Thyroid gland (tissue), 4 donors: ENCODE results near the gene TIAM2. TPM values are rescaled to one million over a fixed set of nuclear protein-coding genes. Genes with fewer than 3 reads are reported as not detected.

Source experiments
- DNase-seq, 2 donors: peaks; one replicate each; pipeline ENCODE4 v3.0.0-alpha.2; 2019
- H3K27ac ChIP-seq, 3 donors: fragments of 200-600 bp; sonication (generic); 1 replicate in 2 of 3; 2 replicates in 1 of 3; pipeline ENCODE4 v1.5.1; 2016 to 2019; ENCODE audit warnings: mild to moderate bottlenecking in 1 of 3, moderate library complexity in 1 of 3
- H3K27me3 ChIP-seq: fragments of 200-600 bp; sonication (generic); one replicate; pipeline ENCODE4 v1.5.1; 2019
- H3K36me3 ChIP-seq, 2 donors: fragments of 200-600 bp; sonication (generic); one replicate each; pipeline ENCODE4 v1.5.1; 2016 to 2019
- H3K4me1 ChIP-seq, 2 donors: fragments of 200-600 bp; sonication (generic); one replicate each; pipeline ENCODE4 v1.5.1; 2017 to 2019
- H3K4me3 ChIP-seq, 3 donors: fragments of 200-600 bp; sonication (generic); replicated peaks in 1 of 3; 1 replicate in 2 of 3; 2 replicates in 1 of 3; pipeline ENCODE4 v1.5.1; 2016; ENCODE audit warnings: mild to moderate bottlenecking in 1 of 3
- H3K9me3 ChIP-seq: fragments of 200-600 bp; sonication (generic); one replicate; pipeline ENCODE4 v1.5.1; 2017
- POLR2A ChIP-seq, 2 donors: fragments of 450-650 bp; IDR thresholded peaks; one replicate each; pipeline ENCODE4 v1.6.1; 2017; ENCODE audit warnings: antibody characterized with exemption in 2 of 2, mild to moderate bottlenecking in 2 of 2, moderate library complexity in 1 of 2
- WGBS, 2 donors: methylation state at CpG; one replicate each; pipeline ENCODE4 v1.1.5; 2017; 5-methylcytosine and 5-hydroxymethylcytosine counted together
- intact Hi-C: fragments of 100-400 bp; cut with DNase I; formaldehyde crosslinking; loops from one replicate; pipeline ENCODE4 v1.15.1; 2023
- total RNA-seq, 4 donors: library from RNA; depleted of rRNA; stranded (reverse); fragments of >200 nt; gene quantifications; one replicate each; pipeline ENCODE4 v1.2.3, GENCODE V29; 2016
- TF ChIP-seq, protein P1 (sequence below), 6 experiments: fragments of 200-600 bp in 3 of 6; fragments of 450-650 bp in 3 of 6; sonication (generic) in 3 of 6; IDR thresholded peaks; one replicate each; pipeline ENCODE4 v1.5.1; 2016 to 2019; ENCODE audit warnings: antibody characterized with exemption in 6 of 6, mild to moderate bottlenecking in 2 of 6, inconsistent platforms in 1 of 6, moderate library complexity in 1 of 6

TIAM2 gene
- total RNA-seq, 4 donors from 2014 or later = 11.1 to 26.1 (median 18.5) TPM

DNA sequence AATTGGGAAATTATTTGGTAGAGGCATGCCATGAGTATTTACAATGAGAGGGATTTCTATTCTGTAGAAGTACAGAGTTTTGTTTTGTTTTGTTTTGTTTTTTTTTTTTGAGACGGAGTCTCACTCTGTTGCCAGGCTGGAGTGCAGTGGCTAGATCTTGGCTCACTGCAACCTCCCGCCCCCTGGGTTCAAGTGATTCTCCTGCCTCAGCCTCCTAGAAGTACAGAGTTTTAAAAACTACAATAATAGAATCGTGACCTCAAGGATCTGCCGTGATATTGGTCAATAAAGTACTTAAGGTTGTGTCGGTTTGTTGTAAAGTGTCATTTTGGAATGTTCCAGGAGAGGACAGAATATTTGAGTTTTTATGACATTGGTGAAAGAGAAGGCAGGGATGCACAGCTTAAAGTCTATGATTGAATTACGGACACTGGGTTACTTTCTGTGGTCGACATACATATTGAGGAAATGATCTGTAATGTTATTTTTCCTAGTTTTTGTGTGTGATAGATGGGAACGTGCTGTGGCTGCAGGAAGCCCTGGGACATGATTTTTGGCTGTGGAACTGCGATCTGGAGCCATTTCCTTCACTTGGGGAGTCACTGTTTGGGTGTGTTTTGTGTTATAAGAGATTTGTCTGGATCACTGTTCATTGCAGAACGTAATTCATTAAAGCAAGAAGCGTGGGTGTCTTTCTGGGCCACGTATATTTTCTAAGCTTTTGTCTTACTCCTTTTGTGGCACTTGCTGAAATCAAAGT lies 59.6 kb downstream of the TIAM2 start:
- peaks cover 0 to 4% of the 10 kb centered on the region in 2 donors for H3K4me1 ChIP-seq
- TF ChIP-seq, protein P1, sequence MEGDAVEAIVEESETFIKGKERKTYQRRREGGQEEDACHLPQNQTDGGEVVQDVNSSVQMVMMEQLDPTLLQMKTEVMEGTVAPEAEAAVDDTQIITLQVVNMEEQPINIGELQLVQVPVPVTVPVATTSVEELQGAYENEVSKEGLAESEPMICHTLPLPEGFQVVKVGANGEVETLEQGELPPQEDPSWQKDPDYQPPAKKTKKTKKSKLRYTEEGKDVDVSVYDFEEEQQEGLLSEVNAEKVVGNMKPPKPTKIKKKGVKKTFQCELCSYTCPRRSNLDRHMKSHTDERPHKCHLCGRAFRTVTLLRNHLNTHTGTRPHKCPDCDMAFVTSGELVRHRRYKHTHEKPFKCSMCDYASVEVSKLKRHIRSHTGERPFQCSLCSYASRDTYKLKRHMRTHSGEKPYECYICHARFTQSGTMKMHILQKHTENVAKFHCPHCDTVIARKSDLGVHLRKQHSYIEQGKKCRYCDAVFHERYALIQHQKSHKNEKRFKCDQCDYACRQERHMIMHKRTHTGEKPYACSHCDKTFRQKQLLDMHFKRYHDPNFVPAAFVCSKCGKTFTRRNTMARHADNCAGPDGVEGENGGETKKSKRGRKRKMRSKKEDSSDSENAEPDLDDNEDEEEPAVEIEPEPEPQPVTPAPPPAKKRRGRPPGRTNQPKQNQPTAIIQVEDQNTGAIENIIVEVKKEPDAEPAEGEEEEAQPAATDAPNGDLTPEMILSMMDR (IDR thresholded peaks at IDR 0.05) = no peak
- TF ChIP-seq POLR2A (IDR thresholded peaks at IDR 0.05) = no peak
- H3K27ac ChIP-seq = no peak overlapping the region
- intact Hi-C loops = no loop called here
- no peak overlapping the region for H3K4me3 ChIP-seq
- 50 to 68% methylated on average over 12 of the region's 12 CpGs for WGBS, 2 donors
- no peaks in the 10 kb centered on the region for H3K9me3 ChIP-seq
- H3K27me3 ChIP-seq = no peaks in the 10 kb centered on the region
- no peak for DNase-seq
- no peaks in the 10 kb centered on the region for H3K36me3 ChIP-seq

DNA sequence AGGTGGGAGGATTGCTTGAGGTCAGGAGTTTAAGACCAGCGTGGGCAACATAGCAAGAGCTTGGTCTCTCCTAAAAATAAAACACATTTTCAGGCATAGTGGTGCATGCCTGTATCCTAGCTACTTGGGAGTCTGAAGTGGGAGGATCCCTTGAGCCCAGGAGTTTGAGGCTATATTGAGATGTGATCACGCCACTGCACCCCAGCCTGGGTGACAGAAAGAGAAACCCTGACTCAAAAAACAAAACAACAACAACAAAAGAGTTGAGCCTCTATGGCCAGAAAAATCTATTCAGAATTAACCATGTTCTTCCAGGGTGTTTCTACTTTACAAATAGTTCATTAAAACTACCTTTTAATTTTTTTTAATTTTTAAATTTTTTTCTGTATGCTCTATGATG lies 60.6 kb downstream of the TIAM2 start:
- Histone ChIP-seq H3K27ac (no peak overlapping the region), H3K4me3 (no peak overlapping the region), H3K36me3 (no peaks in the 10 kb centered on the region), H3K27me3 (no peaks in the 10 kb centered on the region), H3K9me3 (no peaks in the 10 kb centered on the region), H3K4me1 (peaks cover 0 to 4% of the 10 kb centered on the region in 2 donors)
- intact Hi-C loops = no loop called here
- no peak for DNase-seq
- WGBS, 2 donors = 90 to 100% methylated on average over 2 of the region's 2 CpGs
- TF ChIP-seq, protein P1 (IDR thresholded peaks at IDR 0.05) = no peak

DNA sequence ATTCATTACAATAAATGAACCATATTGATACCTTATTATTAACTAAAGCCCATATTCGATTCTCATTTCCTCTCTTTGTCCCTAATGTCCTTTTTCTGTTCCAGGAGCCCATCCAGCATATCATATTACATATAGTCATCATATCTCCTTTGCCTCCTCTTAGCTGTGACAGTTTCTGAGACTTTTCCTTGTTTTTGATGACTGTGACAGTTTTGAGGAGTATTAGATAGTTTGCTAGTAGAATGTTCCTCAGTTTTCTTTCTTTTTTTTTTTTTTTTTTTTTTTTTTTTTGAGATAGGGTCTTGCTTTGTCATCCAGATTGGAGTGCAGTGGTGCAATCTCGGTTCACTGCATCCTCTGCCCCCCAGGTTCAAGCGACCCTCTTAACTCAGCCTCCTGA lies 61.6 kb downstream of the TIAM2 start:
- WGBS, 2 donors = 91% methylated on average over 3 of the region's 3 CpGs
- intact Hi-C loops = no loop called here
- DNase-seq = no peak
- Histone ChIP-seq H3K4me1 (peaks cover 0 to 4% of the 10 kb centered on the region in 2 donors), H3K27me3 (no peaks in the 10 kb centered on the region), H3K36me3 (no peaks in the 10 kb centered on the region), H3K4me3 (no peak overlapping the region), H3K9me3 (no peaks in the 10 kb centered on the region), H3K27ac (no peak overlapping the region)
- TF ChIP-seq POLR2A (IDR thresholded peaks at IDR 0.05) = no peak
- TF ChIP-seq, protein P1 (IDR thresholded peaks at IDR 0.05) = no peak

DNA sequence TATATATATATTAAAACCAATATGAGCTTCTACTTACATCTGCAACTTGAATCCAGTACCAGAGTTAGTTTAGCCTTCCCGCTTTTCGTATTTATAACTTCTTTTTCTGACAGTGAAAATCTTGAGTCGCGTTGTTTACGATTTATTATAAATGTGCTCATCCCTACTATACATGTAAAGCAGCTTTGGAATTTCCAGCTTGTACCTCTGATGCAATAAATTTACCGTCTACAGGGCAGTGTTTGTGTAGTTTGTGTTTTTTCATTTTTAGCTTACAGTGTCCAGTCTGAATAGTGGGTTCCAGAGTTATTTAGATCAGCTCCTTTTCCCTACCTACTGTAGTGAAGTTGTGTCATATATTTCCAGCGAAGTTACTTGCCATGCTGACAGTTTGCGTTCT lies 66.3 kb downstream of the TIAM2 start:
- 96 to 98% methylated on average over 8 of the region's 8 CpGs for WGBS, 2 donors
- no peak for DNase-seq
- TF ChIP-seq, protein P1 (IDR thresholded peaks at IDR 0.05) = no peak

GRCh38 chr6:155062866-155063341 lies 67.8 kb downstream of the TIAM2 start:
- 82 to 86% methylated on average over 1 of the region's 1 CpG for WGBS, 2 donors
- TF ChIP-seq, protein P1 (IDR thresholded peaks at IDR 0.05) = no peak
- no peak for TF ChIP-seq POLR2A (IDR thresholded peaks at IDR 0.05)
- intact Hi-C loops = no loop called here
- H3K9me3 ChIP-seq = no peaks in the 10 kb centered on the region
- H3K27me3 ChIP-seq = no peaks in the 10 kb centered on the region
- peaks cover 4% of the 10 kb centered on the region in 2 donors for H3K4me1 ChIP-seq
- DNase-seq = no peak
- H3K36me3 ChIP-seq = no peaks in the 10 kb centered on the region
- no peak overlapping the region for H3K27ac ChIP-seq
- no peak overlapping the region for H3K4me3 ChIP-seq

More for the DNA sequence above, 66.3 kb downstream of the TIAM2 start:
- no peaks in the 10 kb centered on the region for H3K9me3 ChIP-seq
- H3K27ac ChIP-seq = no peak overlapping the region
- no peaks in the 10 kb centered on the region for H3K4me1 ChIP-seq
- no peaks in the 10 kb centered on the region for H3K36me3 ChIP-seq
- no peaks in the 10 kb centered on the region for H3K27me3 ChIP-seq
- H3K4me3 ChIP-seq = no peak overlapping the region
- intact Hi-C loops = no loop called here
